Neutrophil (primary cell): ENCODE results near the gene UIMC1.

Experiments
- H3K27ac ChIP-seq: fragments of 200-600 bp; sonication (generic); 2 replicates; pipeline ENCODE4 v1.5.1; 2016; ENCODE audit warnings: mild to moderate bottlenecking, moderate library complexity
- H3K27me3 ChIP-seq: fragments of 200-600 bp; sonication (generic); 2 replicates; pipeline ENCODE4 v1.6.0; 2016; ENCODE audit warnings: mild to moderate bottlenecking
- H3K36me3 ChIP-seq: fragments of 200-600 bp; sonication (generic); 2 replicates; pipeline ENCODE4 v1.5.1; 2017
- H3K4me1 ChIP-seq, 2 experiments: fragments of 200-600 bp in 1 of 2; sonication (generic) in 1 of 2; 1 replicate in 1 of 2; 2 replicates in 1 of 2; pipeline versions ENCODE4 v1.5.1 to v1.6.1; 2013 to 2016; ENCODE audit warnings: low read depth in 1 of 2, low read length in 1 of 2, mild to moderate bottlenecking in 1 of 2, moderate library complexity in 1 of 2; ENCODE audit not compliant: control insufficient read depth in 1 of 2, insufficient read depth in 1 of 2
- H3K4me3 ChIP-seq, 2 experiments: fragments of 200-600 bp in 1 of 2; sonication (generic) in 1 of 2; 1 replicate in 1 of 2; 2 replicates in 1 of 2; pipeline ENCODE4 v1.5.1; 2013 to 2016; ENCODE audit warnings: low read depth in 1 of 2, low read length in 1 of 2, mild to moderate bottlenecking in 1 of 2, moderate library complexity in 1 of 2
- H3K9me3 ChIP-seq: fragments of 200-600 bp; sonication (generic); 2 replicates; pipeline ENCODE4 v1.5.1; 2016
- TF ChIP-seq, protein P1 (sequence below): fragments of 200-600 bp; sonication (generic); IDR thresholded peaks from 2 replicates; pipeline ENCODE4 v1.5.1; 2016; ENCODE audit warnings: antibody characterized with exemption

Gene UIMC1

DNA sequence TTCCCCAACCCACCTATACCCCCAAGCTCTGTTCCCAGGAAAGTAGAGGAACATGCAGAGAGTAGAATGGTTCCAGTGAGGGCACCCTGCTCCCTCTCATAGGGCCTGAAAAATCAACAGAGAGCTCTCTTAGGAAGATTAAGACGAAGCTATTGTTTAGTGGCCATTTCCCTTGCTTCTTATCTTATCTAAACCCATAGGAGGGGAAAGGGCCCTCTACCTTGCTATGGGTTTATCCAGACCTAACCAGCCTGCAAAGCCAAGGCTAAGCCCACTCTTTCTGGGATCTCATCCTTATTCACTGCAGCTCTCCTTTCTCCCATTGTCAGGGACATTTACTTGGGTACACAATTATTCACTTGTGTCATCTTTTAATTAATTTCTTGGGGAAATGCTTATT is 68.1 kb downstream of the UIMC1 start:
- Histone ChIP-seq H3K36me3 (peaks cover 64% of the 10 kb centered on the region), H3K27me3 (no peaks in the 10 kb centered on the region), H3K9me3 (no peaks in the 10 kb centered on the region), H3K27ac (no peak overlapping the region), H3K4me1 (no peaks in the 10 kb centered on the region), H3K4me3 (no peak overlapping the region)
- TF ChIP-seq, protein P1, sequence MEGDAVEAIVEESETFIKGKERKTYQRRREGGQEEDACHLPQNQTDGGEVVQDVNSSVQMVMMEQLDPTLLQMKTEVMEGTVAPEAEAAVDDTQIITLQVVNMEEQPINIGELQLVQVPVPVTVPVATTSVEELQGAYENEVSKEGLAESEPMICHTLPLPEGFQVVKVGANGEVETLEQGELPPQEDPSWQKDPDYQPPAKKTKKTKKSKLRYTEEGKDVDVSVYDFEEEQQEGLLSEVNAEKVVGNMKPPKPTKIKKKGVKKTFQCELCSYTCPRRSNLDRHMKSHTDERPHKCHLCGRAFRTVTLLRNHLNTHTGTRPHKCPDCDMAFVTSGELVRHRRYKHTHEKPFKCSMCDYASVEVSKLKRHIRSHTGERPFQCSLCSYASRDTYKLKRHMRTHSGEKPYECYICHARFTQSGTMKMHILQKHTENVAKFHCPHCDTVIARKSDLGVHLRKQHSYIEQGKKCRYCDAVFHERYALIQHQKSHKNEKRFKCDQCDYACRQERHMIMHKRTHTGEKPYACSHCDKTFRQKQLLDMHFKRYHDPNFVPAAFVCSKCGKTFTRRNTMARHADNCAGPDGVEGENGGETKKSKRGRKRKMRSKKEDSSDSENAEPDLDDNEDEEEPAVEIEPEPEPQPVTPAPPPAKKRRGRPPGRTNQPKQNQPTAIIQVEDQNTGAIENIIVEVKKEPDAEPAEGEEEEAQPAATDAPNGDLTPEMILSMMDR: no peak

DNA sequence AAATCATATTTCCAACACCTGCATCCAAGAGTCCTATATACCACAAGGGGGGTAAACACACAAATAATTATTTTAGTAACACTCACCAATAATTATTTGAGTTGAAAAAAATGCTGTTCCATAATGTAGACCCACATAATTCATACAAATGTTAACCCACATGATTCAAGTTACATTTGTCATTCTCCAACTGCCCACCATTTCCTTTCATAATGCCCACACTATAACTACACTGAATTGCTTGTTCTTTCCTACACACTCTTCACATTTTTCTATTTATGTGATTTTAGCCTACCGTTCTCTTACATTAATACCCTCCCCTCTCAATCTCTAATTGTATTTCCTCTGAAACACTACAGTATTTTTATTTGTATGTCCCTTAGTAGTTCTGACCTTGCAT is 71.6 kb downstream of the UIMC1 start:
- Histone ChIP-seq H3K27me3 (no peaks in the 10 kb centered on the region), H3K36me3 (peaks cover 48% of the 10 kb centered on the region), H3K27ac (no peak overlapping the region), H3K9me3 (no peaks in the 10 kb centered on the region), H3K4me1 (peaks cover 8 to 12% of the 10 kb centered on the region in 2 experiments), H3K4me3 (no peak overlapping the region)
- TF ChIP-seq, protein P1: no peak

DNA sequence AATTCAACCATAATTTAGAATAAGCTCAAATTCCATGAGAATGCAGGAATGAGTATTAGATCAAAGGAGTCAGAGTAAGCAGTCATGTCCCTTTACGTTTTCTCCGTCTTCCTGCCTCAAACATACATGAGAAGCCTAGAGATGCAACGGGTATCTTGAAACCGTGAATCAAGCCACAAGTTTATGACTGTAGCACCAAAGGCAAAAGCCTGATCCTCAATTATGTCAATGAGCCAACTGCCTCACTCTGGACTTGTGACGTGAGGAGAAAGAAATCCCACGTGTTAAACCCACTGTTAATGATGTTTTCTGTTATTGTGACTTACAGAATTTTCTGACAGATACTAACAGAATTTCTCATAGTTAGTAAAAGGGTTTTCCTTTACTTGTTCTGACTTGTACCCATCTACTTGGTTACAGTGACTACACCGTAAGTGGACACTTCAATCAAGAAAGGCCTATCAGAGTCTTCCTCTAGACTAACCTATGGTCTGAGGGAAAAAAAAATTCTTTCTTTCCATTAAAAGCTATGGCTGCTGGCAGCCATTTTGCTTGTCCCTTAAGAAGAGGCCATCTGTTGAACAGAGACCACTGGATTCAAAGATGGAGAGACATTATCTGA is 72.2 kb downstream of the UIMC1 start:
- Histone ChIP-seq H3K4me3 (no peak overlapping the region), H3K9me3 (no peaks in the 10 kb centered on the region), H3K4me1 (peaks cover 13 to 17% of the 10 kb centered on the region in 2 experiments), H3K36me3 (peaks cover 42% of the 10 kb centered on the region), H3K27me3 (no peaks in the 10 kb centered on the region), H3K27ac (no peak overlapping the region)
- TF ChIP-seq, protein P1: no peak

DNA sequence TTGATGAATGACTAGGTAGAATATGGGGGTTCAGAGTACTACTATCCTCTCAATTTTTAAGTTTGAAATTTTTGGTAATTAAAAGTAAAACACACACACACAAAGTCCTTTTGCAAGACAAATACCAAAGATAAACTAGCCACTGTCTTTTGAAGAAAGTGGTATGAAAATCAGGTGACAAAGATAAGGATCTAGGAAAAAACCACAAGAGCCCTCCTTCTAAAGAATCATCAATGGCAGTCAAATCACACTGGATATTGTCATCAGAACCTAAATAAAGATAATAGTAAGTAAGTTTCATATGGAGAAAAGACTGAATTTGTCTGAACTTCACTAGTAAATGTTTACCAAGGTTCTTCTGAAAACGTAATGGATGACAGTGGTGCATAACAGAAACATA is 76.9 kb downstream of the UIMC1 start:
- TF ChIP-seq, protein P1: no peak
- Histone ChIP-seq H3K27me3 (no peaks in the 10 kb centered on the region), H3K4me1 (peaks cover 17% of the 10 kb centered on the region in 2 experiments), H3K9me3 (no peaks in the 10 kb centered on the region), H3K36me3 (peaks cover 20% of the 10 kb centered on the region), H3K27ac (peak overlapping the region; percentile 62), H3K4me3 (no peak overlapping the region)

DNA sequence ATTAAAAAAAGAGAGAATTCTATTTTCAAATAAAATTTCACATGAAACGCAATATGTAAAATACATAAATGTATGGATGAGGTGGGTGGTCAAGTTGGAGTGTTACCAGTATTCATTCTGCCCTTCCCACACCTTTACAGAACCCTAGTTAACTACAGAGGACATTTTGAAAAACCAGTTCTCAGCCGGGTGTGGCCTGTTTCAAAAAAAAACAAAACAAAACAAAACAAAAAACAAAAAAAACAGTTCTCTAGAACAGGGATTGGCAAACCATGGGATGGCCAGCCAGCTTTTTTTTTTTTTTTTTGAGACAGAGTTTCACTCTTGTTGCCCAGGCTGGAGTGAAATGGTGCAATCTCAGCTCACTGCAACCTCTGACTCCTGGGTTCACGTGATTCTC is 79.0 kb downstream of the UIMC1 start:
- Histone ChIP-seq H3K27ac (no peak overlapping the region), H3K27me3 (no peaks in the 10 kb centered on the region), H3K4me3 (no peak overlapping the region), H3K36me3 (peaks cover 16% of the 10 kb centered on the region), H3K4me1 (peaks cover 17% of the 10 kb centered on the region in 2 experiments), H3K9me3 (no peaks in the 10 kb centered on the region)
- TF ChIP-seq, protein P1: no peak
